ENCODE data around the gene FBLN1. TPM values are rescaled to one million over a fixed set of nuclear protein-coding genes. Genes with fewer than 3 reads are reported as not detected.

Gene FBLN1
- total and polyA plus RNA-seq, 5 donors from 2014 or later, result 0.49 TPM; not detected in 4

GRCh38 chr22:45639747-45640102 lies 137.0 kb downstream of the FBLN1 start:
- Histone ChIP-seq H3K27ac (ENCODE audit: insufficient read depth, low read length, poor library complexity, severe bottlenecking) (no peak overlapping the region), H3K9me3 (ENCODE audit: control insufficient read depth in 2 of 2, low read length in 2 of 2) (no peaks in the 10 kb centered on the region), H3K4me1 (ENCODE audit: control insufficient read depth, insufficient read depth, low read length, poor library complexity, severe bottlenecking) (no peaks in the 10 kb centered on the region), H3K4me3 (ENCODE audit: low read depth, low read length) (no peak overlapping the region), H3K36me3 (ENCODE audit: control insufficient read depth, insufficient read depth, low read length) (no peaks in the 10 kb centered on the region), H3K27me3 (ENCODE audit: control insufficient read depth, insufficient read depth, low read length) (peaks cover 9% of the 10 kb centered on the region)
- no peaks in the 10 kb centered on the region for H3K36me3 Mint-ChIP-seq
- no peak overlapping the region for H3K27ac Mint-ChIP-seq
- no peak overlapping the region for H3K4me3 Mint-ChIP-seq
- H3K27me3 Mint-ChIP-seq, result peaks cover 61% of the 10 kb centered on the region
- H3K4me1 Mint-ChIP-seq, result peaks cover 0 to 6% (median 1%) of the 10 kb centered on the region in 4 donors
- ATAC-seq (ENCODE audit: low read depth in 2 of 2), result no peak
- H3K9me3 Mint-ChIP-seq, result no peaks in the 10 kb centered on the region
- DNase-seq, result peak in 1 of 3 donors; percentile 22

GRCh38 chr22:45640291-45640940 lies 137.7 kb downstream of the FBLN1 start:
- Histone ChIP-seq H3K9me3 (ENCODE audit: control insufficient read depth in 2 of 2, low read length in 2 of 2) (no peaks in the 10 kb centered on the region), H3K4me1 (ENCODE audit: control insufficient read depth, insufficient read depth, low read length, poor library complexity, severe bottlenecking) (peaks cover 4% of the 10 kb centered on the region), H3K36me3 (ENCODE audit: control insufficient read depth, insufficient read depth, low read length) (no peaks in the 10 kb centered on the region), H3K27ac (ENCODE audit: insufficient read depth, low read length, poor library complexity, severe bottlenecking) (no peak overlapping the region), H3K4me3 (ENCODE audit: low read depth, low read length) (no peak overlapping the region), H3K27me3 (ENCODE audit: control insufficient read depth, insufficient read depth, low read length) (peaks cover 9% of the 10 kb centered on the region)
- Mint-ChIP-seq H3K27ac (no peak overlapping the region), H3K4me1 (peaks cover 0 to 6% (median 2%) of the 10 kb centered on the region in 4 donors), H3K27me3 (peaks cover 62% of the 10 kb centered on the region), H3K9me3 (no peaks in the 10 kb centered on the region), H3K4me3 (no peak overlapping the region), H3K36me3 (no peaks in the 10 kb centered on the region)
- DNase-seq (no peak), ATAC-seq (ENCODE audit: low read depth in 2 of 2) (no peak)

- H3K4me1 ChIP-seq (ENCODE audit: control insufficient read depth, insufficient read depth, low read length, poor library complexity, severe bottlenecking), result peaks cover 9% of the 10 kb centered on the region
- no peak for ATAC-seq (ENCODE audit: low read depth in 2 of 2)
- Mint-ChIP-seq H3K9me3 (no peaks in the 10 kb centered on the region), H3K36me3 (no peaks in the 10 kb centered on the region), H3K27me3 (peaks cover 58% of the 10 kb centered on the region), H3K27ac (no peak overlapping the region), H3K4me3 (no peak overlapping the region), H3K4me1 (peaks cover 0 to 8% (median 4%) of the 10 kb centered on the region in 4 donors)
- peaks cover 9% of the 10 kb centered on the region for H3K27me3 ChIP-seq (ENCODE audit: control insufficient read depth, insufficient read depth, low read length)
- H3K9me3 ChIP-seq (ENCODE audit: control insufficient read depth in 2 of 2, low read length in 2 of 2), result no peaks in the 10 kb centered on the region
- no peaks in the 10 kb centered on the region for H3K36me3 ChIP-seq (ENCODE audit: control insufficient read depth, insufficient read depth, low read length)
- no peak overlapping the region for H3K27ac ChIP-seq (ENCODE audit: insufficient read depth, low read length, poor library complexity, severe bottlenecking)
- DNase-seq, result no peak
- no peak overlapping the region for H3K4me3 ChIP-seq (ENCODE audit: low read depth, low read length)
These were observed 138.4 kb downstream of the FBLN1 start for GRCh38 chr22:45640941-45641621.

- Mint-ChIP-seq H3K27me3 (peaks cover 54% of the 10 kb centered on the region), H3K27ac (no peak overlapping the region), H3K4me1 (peaks cover 0 to 8% (median 4%) of the 10 kb centered on the region in 4 donors), H3K9me3 (peaks cover 0 to 1% (median 0%) of the 10 kb centered on the region in 7 donors), H3K4me3 (no peak overlapping the region), H3K36me3 (no peaks in the 10 kb centered on the region)
- peak in 1 of 3 donors; percentile 27 for DNase-seq
- Histone ChIP-seq H3K9me3 (ENCODE audit: control insufficient read depth in 2 of 2, low read length in 2 of 2) (no peaks in the 10 kb centered on the region), H3K27me3 (ENCODE audit: control insufficient read depth, insufficient read depth, low read length) (peaks cover 4% of the 10 kb centered on the region), H3K27ac (ENCODE audit: insufficient read depth, low read length, poor library complexity, severe bottlenecking) (no peak overlapping the region), H3K4me1 (ENCODE audit: control insufficient read depth, insufficient read depth, low read length, poor library complexity, severe bottlenecking) (peaks cover 9% of the 10 kb centered on the region), H3K36me3 (ENCODE audit: control insufficient read depth, insufficient read depth, low read length) (no peaks in the 10 kb centered on the region), H3K4me3 (ENCODE audit: low read depth, low read length) (no peak overlapping the region)
- no peak for ATAC-seq (ENCODE audit: low read depth in 2 of 2)
These were observed 140.3 kb downstream of the FBLN1 start for GRCh38 chr22:45642986-45643385.

- Mint-ChIP-seq H3K9me3 (peaks cover 0 to 1% (median 0%) of the 10 kb centered on the region in 7 donors), H3K4me3 (no peak overlapping the region), H3K27ac (no peak overlapping the region), H3K36me3 (no peaks in the 10 kb centered on the region), H3K27me3 (peaks cover 45% of the 10 kb centered on the region), H3K4me1 (peaks cover 0 to 7% (median 4%) of the 10 kb centered on the region in 4 donors)
- Histone ChIP-seq H3K9me3 (ENCODE audit: control insufficient read depth in 2 of 2, low read length in 2 of 2) (no peaks in the 10 kb centered on the region), H3K27ac (ENCODE audit: insufficient read depth, low read length, poor library complexity, severe bottlenecking) (no peak overlapping the region), H3K4me1 (ENCODE audit: control insufficient read depth, insufficient read depth, low read length, poor library complexity, severe bottlenecking) (peaks cover 9% of the 10 kb centered on the region), H3K4me3 (ENCODE audit: low read depth, low read length) (no peak overlapping the region), H3K36me3 (ENCODE audit: control insufficient read depth, insufficient read depth, low read length) (no peaks in the 10 kb centered on the region), H3K27me3 (ENCODE audit: control insufficient read depth, insufficient read depth, low read length) (no peaks in the 10 kb centered on the region)
- ATAC-seq (ENCODE audit: low read depth in 2 of 2), result no peak
- no peak for DNase-seq
These were observed 142.0 kb downstream of the FBLN1 start for GRCh38 chr22:45644714-45645113.

- no peak overlapping the region for H3K27ac Mint-ChIP-seq
- DNase-seq, result no peak
- H3K9me3 Mint-ChIP-seq, result peaks cover 0 to 1% (median 0%) of the 10 kb centered on the region in 7 donors
- no peaks in the 10 kb centered on the region for H3K36me3 Mint-ChIP-seq
- Histone ChIP-seq H3K27ac (ENCODE audit: insufficient read depth, low read length, poor library complexity, severe bottlenecking) (no peak overlapping the region), H3K36me3 (ENCODE audit: control insufficient read depth, insufficient read depth, low read length) (no peaks in the 10 kb centered on the region), H3K9me3 (ENCODE audit: control insufficient read depth in 2 of 2, low read length in 2 of 2) (no peaks in the 10 kb centered on the region), H3K4me1 (ENCODE audit: control insufficient read depth, insufficient read depth, low read length, poor library complexity, severe bottlenecking) (peaks cover 9% of the 10 kb centered on the region), H3K27me3 (ENCODE audit: control insufficient read depth, insufficient read depth, low read length) (no peaks in the 10 kb centered on the region), H3K4me3 (ENCODE audit: low read depth, low read length) (no peak overlapping the region)
- H3K27me3 Mint-ChIP-seq, result peaks cover 43% of the 10 kb centered on the region
- H3K4me1 Mint-ChIP-seq, result peaks cover 0 to 6% (median 4%) of the 10 kb centered on the region in 4 donors
- H3K4me3 Mint-ChIP-seq, result no peak overlapping the region
- ATAC-seq (ENCODE audit: low read depth in 2 of 2), result no peak
These were observed 142.5 kb downstream of the FBLN1 start for GRCh38 chr22:45645150-45645525.

- Histone ChIP-seq H3K9me3 (ENCODE audit: control insufficient read depth in 2 of 2, low read length in 2 of 2) (no peaks in the 10 kb centered on the region), H3K4me3 (ENCODE audit: low read depth, low read length) (no peak overlapping the region), H3K27ac (ENCODE audit: insufficient read depth, low read length, poor library complexity, severe bottlenecking) (no peak overlapping the region), H3K4me1 (ENCODE audit: control insufficient read depth, insufficient read depth, low read length, poor library complexity, severe bottlenecking) (peaks cover 9% of the 10 kb centered on the region), H3K27me3 (ENCODE audit: control insufficient read depth, insufficient read depth, low read length) (no peaks in the 10 kb centered on the region), H3K36me3 (ENCODE audit: control insufficient read depth, insufficient read depth, low read length) (no peaks in the 10 kb centered on the region)
- ATAC-seq (ENCODE audit: low read depth in 2 of 2) (peak; percentile 81 to 86), DNase-seq (peak; percentile 47 to 72 (median 68))
- Mint-ChIP-seq H3K36me3 (no peaks in the 10 kb centered on the region), H3K9me3 (peaks cover 0 to 1% (median 0%) of the 10 kb centered on the region in 7 donors), H3K27ac (no peak overlapping the region), H3K4me1 (peaks cover 0 to 6% (median 4%) of the 10 kb centered on the region in 4 donors), H3K27me3 (peaks cover 43% of the 10 kb centered on the region), H3K4me3 (peak overlapping the region in 1 of 4 donors; percentile 46)
These were observed 143.1 kb downstream of the FBLN1 start for GRCh38 chr22:45645526-45646414.

Measured in CD4-positive, CD25-positive, alpha-beta regulatory T cell (primary cell).